DMS153 (cell line): ENCODE measurements around the gene CDK4.
A peak's percentile ranks its signal among the peaks of the same experiment; 100 is the strongest.

Experiments used
- DNase-seq: peaks from one replicate; lab custom pipeline; 2025; lab: John Stamatoyannopoulos, UW

The CDK4 gene

DNA sequence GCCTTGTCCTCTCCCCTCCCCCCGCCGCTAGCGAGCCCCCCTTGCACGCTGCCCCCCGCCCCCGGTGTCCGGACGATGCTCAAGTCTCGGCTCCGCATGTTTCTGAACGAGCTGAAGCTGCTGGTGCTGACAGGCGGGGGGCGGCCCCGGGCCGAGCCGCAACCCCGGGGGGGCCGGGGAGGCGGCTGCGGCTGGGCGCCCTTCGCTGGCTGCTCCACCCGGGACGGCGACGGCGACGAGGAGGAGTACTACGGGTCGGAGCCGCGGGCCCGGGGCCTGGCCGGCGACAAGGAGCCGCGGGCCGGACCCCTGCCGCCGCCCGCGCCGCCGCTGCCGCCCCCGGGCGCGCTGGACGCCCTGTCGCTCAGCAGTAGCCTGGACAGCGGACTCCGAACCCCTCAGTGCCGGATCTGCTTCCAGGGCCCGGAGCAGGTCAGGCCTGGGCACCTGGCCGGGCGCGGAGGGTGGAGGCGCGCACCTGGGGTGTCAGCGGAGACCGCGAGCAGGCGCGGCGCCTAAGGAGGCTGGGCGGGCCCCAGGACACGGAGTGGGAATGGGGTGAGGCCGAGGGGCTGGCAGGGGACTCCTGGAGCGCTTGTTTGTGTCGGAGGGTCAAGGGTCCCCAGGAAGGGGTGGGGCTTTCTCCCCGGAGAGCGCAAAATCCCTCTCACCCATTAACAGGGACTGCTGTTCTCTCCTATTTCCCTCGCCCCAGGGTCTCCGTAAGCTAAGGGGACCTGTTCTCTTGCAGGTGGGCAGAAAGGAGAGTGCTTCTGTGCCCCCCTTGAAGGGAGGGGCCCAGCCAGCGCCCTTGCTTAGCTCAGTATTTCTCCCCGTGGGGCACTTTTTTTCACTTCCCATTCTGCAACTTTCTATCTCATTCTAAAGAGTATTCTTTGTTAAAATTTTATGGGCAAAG, 3.6 kb upstream of the CDK4 start:
- DNase-seq: no peak

DNA sequence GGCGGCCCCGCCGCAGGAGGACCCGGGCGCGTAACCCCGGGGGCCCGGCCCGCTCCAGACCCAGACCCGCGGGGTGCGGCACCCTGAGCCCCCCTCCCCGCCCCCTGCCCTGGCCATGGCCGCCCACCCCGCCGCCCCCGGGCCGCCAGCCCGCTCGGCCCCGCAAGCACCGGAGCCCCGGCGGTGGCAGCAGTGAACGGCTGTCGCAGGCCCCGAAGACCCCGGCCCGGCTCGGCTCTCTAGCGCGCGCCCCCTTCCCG, 3.0 kb upstream of the CDK4 start:
- no peak for DNase-seq

DNA sequence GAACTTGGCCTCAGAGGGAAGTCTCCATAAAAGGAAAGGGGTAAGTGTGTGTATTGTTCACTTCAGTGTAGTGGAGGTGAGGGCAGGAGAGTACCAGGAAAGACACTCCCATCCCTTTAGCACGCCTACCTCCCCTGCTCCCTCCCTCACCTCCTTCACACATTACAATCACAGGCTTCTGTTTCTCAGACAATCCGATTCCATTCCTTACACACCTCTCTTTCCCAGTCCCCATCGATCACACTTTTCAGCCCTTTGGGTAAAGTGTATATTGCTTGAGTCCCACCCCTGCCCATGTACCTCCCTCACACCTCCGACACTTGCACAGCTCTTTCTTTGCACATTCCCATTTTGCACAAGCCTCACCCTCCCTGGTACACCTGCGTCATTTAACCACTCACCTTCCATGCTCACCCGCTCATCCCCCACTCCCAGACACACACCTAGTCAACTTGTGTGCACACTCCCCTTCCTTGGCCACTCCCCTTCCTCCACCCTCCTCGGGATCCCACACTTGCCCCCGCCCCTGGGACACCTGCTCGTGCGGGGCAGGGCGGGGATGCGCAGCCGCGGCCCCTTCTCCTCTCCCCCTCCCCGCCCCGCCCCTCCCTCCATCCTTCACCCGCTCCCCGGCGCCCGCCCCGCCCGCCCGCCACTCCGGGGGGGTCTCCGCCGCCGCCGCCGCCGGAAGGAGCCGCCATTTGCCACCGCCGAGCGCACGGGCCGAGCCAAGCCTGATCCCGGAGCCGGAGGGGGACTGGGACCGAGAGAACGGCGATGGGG, 2.5 kb upstream of the CDK4 start, which contains the start of gene MARCHF9:
TSS of gene MARCHF9 (plus strand) at position 693 of the 783 bp plus-strand sequence. CDS start 426 bp downstream, outside the sequence.
- peak; percentile 49 for DNase-seq

DNA sequence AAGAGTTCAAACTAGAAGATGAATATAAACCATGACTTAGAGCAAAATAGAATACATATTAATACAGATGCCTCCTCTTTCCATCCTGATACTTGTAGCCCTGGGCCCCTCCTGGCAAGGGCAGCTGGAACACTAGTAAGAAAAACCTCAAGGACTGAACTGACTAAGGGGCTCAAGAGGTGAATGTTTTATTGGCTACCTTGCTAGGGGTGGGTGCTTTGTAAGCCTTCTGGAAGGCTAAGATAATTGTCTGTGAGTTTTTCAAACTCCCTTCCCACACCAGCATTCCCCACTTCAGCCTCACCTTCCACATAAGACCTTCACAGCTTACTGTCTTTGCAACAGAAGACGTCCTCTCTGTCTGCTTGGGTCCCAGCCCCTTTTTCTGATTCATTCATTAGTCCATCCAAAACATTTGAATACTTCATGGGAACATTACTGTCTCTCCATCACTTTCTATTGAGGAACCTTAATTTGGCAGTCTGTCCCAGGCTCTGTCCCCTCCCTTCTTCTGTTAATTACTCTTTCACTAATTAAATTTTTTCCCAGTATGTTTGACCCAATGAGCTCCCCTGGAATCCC, 1.7 kb upstream of the CDK4 start:
- DNase-seq: no peak

DNA sequence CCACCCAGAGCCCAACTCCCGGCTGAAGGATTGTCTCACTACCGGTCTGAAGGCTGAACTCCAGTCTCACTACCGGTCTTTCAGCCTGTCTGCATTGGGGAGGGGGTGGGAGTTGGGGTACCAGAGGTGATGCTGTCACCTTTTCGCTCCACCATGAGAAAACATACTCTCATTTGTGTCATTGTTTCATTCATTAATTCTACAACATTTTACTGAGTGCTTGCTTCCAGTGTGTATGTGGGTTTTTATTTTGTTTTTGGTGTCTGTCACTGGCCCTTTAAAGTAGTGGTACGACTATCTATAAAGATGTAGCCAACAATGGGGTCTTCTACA, 524 bp upstream of the CDK4 start:
- no peak for DNase-seq

- DNase-seq: no peak
These were observed 700 bp downstream of the CDK4 start for GRCh38 chr12:57751432-57751787.

DNA sequence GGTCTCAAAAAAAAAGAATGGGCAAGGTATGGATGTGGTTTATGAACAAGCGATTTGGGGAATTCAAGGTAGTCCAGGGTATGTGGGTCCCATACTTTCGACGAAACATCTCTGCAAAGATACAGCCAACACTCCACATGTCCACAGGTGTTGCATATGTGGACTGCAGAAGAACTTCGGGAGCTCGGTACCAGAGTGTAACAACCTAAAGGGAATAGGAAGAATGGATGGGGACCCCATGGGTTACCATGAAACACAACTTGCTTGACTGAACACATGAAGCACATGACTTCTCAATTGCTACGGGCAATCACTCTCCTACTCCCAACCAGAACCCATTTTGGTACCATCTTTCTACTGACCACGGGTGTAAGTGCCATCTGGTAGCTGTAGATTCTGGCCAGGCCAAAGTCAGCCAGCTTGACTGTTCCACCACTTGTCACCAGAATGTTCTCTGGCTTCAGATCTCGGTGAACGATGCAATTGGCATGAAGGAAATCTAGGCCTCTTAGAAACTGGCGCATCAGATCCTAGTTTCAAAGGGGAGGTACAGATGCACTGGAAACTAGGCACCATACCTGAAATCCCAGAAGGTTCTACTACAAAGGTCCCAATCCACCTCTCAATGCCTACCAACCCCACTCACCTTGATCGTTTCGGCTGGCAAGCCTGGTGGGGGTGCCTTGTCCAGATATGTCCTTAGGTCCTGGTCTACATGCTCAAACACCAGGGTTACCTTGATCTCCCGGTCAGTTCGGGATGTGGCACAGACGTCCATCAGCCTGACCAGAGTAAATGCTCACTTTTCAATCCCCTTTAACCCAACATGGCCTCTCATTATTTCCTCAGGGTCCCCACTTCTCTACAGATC, 1.3 kb downstream of the CDK4 start:
- no peak for DNase-seq

DNA sequence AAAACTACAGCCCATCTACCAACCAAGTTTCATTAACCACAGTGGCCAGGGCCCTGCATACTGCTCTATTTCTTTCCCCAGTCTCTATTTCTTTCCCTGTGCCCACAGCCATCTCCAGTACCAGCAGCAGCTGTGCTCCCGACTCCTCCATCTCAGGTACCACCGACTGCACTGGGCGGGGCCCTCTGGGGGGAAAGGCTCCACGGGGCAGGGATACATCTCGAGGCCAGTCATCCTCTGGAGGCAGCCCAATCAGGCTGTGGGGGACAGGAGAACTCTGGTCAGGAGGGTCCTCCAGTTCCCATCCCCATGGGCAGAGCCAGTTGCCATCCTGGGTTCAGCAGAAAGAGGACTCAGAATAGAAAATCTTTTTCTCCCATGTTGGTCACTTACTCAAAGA, 3.0 kb downstream of the CDK4 start:
- no peak for DNase-seq

- no peak for DNase-seq
These were observed 6.1 kb downstream of the CDK4 start for GRCh38 chr12:57746025-57746424.

DNA sequence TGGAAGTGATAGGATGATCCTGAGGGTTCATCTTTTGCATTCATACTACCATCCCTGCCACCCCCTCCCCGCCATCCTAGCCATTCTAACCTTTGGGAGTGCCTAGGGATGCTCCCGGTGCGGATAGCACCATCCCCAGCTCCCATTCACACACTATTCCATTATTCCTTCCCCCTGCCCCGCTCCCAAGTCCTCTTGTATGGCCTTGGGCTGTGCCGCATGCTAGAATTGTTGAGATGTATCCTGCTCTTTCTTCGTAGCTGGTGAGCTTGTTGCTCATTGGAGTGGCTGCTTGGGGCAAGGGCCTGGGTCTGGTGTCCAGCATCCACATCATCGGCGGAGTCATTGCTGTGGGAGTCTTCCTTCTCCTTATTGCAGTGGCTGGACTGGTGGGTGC, 6.6 kb downstream of the CDK4 start:
- DNase-seq: no peak

DNA sequence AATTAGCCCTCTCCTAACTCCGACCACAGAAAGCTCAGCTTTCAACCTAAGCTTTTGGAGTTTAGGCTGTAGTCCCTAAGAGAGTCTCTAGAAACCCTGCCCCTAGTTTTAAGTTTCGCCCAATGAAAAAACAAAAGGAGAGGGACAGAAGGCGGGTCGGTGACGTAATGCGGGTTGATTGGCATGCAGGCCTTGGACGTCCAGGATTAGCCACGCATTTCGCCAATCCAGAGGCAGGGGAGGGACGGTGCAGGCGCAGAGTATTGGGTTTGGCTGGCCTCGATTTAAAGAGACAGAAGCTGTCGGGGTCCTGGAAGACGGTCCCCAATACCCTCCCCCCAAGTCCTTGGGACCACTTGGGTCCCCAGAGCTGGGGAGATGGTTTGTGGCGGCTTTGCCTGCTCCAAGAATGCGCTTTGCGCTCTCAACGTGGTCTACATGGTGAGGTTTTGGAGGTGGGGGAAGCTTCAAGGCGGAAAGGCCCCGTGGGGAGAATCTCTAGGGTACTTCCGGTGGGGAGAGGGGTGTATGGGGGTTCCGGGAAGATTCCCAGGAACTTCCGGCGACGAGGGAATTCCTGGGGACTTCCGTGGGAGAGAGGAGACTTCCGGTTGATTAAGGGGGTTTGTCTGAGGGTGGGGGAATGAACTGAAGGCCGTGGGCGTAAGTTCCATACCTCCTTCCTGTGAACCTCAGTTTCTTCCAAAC, 7.2 kb downstream of the CDK4 start, which contains the start of gene TSPAN31:
TSS of gene TSPAN31 (plus strand) at position 263 of the 708 bp plus-strand sequence. CDS start at position 379, 116 bp downstream.
- peak; percentile 97 for DNase-seq

DNA sequence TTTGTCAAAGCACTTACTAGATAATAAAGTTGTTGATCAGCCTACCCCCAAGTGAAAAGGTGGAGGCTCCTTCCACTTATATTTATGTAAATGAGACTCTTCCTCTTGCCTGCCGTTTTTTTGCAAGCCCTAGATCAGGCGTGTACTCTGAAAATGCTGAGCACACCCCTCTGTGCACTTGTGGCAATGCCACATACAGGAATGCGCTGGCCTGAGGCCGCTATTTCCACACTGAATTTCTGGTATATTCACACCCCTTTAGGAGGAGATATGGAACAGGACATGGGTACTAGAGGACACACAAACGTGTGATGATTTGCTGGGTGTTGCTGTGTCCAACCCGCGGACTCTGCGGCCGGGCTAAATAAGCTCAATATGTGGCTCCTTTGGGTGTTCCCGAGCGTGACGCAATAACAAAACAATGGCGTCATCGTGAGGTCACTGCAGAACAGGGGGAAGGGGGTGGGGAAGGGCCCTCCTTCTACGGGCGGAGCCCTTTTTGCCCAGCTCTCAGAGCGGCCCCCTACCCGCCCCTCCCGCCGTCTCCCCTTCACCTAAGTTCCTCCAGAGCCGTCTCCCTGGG, 7.8 kb downstream of the CDK4 start:
- DNase-seq: no peak

DNA sequence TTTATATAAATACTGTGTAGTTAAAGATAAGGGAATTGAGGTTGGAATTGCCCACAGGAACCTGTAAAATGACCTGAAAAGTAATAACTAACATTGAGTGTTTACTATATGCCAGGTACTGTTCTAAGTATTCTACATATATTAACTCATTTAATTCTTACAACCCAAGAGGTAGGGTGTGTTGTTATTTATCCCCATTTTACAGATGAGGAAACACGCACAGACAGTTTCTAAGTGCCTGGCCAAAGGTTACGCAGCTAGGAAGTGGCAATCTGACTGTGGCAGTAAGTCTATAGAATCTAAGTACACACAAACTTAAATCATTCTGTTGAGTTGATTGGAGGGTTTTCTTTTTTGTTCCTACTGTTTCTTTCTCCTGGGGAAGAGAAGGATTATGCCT, 8.3 kb downstream of the CDK4 start:
- no peak for DNase-seq

DNA sequence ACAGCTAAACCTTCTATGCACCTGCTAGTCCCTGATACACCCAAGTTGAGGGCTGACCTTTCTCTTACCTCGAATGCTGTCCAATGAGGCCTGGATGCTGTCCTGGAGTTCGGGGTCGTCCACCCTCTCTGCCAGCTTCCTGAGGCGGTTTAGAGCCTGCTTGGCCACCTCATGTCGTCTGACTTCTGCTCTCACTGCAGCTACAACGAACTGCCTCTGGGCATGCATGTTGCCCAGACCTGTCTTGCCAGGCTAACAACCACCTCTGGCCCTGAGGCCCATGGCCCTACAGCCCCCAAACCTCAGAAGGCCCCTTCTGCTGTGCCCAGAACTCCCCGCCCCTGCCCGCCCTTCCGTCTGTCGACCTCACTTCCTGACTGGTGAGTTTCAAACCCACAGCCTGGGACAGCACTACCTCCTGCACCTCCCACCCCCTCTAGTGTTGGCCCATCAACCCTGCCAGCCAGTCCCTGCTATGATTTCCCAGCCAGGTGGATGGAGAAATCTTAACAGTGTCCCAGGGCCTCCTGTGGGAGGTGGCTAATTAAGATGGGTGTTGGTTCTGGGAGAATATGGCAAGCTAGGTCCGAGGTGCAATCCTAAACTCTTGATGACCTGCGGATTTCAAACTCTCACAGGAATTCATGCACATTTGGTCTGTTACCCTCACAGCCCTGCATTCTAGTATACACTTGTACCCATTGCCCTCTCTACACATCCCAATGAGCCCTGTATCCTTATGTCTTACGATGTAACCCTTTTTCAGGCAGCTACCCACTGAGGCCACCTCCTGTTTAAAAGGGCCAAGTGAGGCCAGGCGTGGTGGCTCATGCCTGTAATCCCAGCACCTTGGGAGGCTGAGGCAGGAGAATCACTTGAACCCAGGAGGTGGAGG, 10.0 kb downstream of the CDK4 start:
- no peak for DNase-seq

GRCh38 chr12:57741413-57741789, 10.7 kb downstream of the CDK4 start:
- no peak for DNase-seq

DNA sequence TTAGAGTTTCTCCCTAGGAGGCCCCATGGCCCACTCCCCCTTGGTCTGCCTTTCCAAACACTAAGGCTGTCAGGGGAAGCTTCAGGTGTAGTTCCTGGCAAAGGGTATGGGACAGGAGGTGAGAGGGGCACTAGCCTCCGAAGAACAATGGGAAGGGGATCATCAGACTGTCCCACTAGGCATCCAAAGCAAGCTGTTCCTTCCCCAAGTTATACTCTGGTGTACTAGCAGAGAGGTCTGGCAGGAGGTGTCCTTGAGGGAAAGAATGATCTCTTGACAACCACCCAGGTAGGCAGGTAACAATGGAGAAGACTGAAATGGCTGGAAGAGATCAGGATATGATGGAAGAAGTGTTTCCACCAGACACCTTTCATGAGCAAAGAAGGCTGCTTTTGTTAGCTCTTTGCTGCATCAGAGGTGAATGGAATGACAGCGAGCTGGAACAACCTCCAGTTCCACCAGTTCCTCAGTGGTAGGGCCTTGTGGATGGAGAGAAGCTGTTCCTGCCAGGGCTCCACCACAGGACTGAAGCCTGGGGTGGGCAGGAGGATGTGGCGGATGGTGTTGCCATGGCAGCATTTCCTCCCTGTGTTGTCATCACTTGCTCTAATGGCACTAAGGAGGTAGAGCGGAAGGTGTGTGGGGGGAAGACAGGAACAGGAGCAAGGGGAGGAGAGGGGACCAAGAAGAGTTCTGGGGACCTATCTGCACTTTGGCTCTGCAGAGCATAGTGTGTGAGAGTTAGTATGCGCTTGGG, 11.3 kb downstream of the CDK4 start:
- peak; percentile 22 for DNase-seq

DNA sequence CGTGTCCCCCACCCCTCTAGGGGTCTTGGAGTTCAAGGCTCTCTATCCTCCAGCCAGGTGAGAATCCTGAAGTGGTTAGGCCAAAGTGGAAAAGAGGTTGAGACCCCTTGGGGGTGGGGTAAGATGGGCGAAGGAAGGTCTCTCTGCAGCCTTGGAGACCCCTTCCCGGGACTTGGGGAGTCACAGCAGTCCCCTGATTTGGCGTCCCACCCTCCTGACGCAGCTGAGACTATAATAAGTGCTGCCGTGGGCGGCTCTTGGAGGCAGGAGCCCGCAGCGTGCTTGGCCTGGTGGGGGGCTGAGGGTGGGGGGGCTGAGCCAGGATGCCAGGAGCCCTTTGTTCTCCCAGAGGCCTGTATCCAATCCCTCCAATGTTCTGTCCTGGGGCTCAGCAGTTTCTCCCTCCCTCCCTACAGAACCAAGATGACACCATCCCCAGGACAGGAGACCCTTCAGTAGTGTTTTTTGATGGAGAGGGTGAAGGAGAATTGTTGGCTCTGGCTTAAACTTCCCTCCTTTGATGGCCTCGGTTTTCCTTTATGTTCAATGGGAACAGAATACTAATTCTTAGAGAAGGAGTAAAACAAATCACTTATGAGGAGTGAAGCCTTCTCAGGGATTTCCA, 12.1 kb downstream of the CDK4 start:
- DNase-seq: no peak

GRCh38 chr12:57739387-57739786, 12.7 kb downstream of the CDK4 start:
- no peak for DNase-seq
